H1 (cell line): ENCODE data around the gene DPYSL4. TPM values are rescaled to one million over a fixed set of nuclear protein-coding genes. Genes with fewer than 3 reads are reported as not detected.

Experiments
- CBX5 ChIP-seq: fragments of 300-800, 300-1000 bp; sonication (generic); IDR thresholded peaks from 2 replicates; pipeline ENCODE4 v1.7.1; 2016; ENCODE audit warnings: antibody characterized with exemption, low read length, low read depth
- CEBPB ChIP-seq: IDR thresholded peaks from 2 replicates; pipeline ENCODE4 v1.6.1; 2012; ENCODE audit warnings: low read depth, low read length
- JUND ChIP-seq: IDR thresholded peaks from 2 replicates; pipeline ENCODE4 v1.6.1; 2011; ENCODE audit warnings: mild to moderate bottlenecking, improper control_type of control experiment, low read length
- NRF1 ChIP-seq: IDR thresholded peaks from 2 replicates; pipeline ENCODE4 v1.6.1; 2011; ENCODE audit warnings: mild to moderate bottlenecking, low read depth, low read length, improper control_type of control experiment
- SP1 ChIP-seq: IDR thresholded peaks from 2 replicates; pipeline ENCODE4 v1.6.1; 2011; ENCODE audit warnings: low read depth, low read length
- polyA plus RNA-seq, 7 experiments: library from polyadenylated mRNA; depleted of rRNA in 3 of 7; stranded (reverse) in 5 of 7; unstranded in 2 of 7; fragments of >200 nt in 5 of 7; fragments of 200-250 nt in 2 of 7; gene quantifications; 1 replicate in 5 of 7; 2 replicates in 1 of 7; 4 replicates in 1 of 7; pipeline versions ENCODE4 v1.2.1 to v1.2.3, GENCODE V29; 2011 to 2013; ENCODE audit warnings: missing spikeins in 2 of 7, mixed read lengths in 2 of 7
- total RNA-seq: library from RNA; stranded (reverse); fragmentation: NEBNext Ultra II Directional; extraction: Animal tissue kit (Norgen Biotek cat#: 25700); gene quantifications from 2 replicates; pipeline ENCODE4 v1.2.1, GENCODE V29; 2021
- TF ChIP-seq, protein P1 (sequence below): fragments of 300-600 bp; sonication (generic); IDR thresholded peaks from 2 replicates; pipeline ENCODE4 v1.7.1; 2012; ENCODE audit warnings: low read length, moderate library complexity, mild to moderate bottlenecking, inconsistent platforms; ENCODE audit not compliant: insufficient replicate concordance
- TF ChIP-seq, protein P2 (sequence below): IDR thresholded peaks from 2 replicates; pipeline ENCODE4 v1.6.1; 2012; ENCODE audit warnings: inconsistent platforms

The DPYSL4 gene
- total and polyA plus RNA-seq, 2 of the 8 experiments (the other 6 are each of a cell fraction or from before 2014, with no cell fraction given): 12.9 to 15.2 TPM

DNA sequence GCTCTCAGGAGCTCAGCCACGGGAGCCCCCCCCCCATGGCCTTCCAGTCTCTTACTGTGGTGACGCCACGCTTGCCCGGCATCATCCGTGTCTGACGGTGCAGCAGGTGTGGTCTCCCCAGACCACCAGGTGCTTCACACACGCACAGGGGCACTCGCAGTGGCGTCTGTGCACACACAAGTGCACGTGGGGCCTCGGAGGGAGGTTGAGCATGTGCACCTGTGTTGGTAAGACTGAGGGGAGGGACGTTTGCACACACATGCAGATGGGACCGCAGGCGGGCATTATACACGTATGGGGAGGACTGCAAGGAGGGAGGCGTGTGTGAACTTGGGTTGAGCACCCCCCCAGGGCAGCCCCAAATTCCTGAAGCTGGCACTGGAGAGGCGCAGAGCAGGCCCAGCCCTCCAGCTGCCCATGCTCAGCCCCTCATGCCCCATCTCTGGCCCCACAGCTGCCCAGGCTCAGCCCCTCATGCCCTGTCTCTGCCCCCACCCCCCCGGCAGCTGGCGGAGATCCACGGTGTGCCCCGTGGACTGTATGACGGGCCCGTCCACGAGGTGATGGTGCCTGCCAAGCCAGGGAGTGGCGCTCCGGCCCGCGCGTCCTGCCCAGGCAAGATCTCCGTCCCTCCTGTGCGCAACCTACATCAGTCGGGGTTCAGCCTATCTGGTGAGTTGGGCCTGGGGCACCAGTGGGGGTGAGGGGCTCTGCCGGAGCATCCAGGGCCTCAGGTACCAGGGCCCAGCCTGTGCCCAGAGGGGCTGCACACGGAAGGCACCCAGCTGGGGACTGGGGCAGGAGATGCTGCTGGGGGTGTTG lies 16.7 kb downstream of the DPYSL4 start (continued):
- TF ChIP-seq, protein P1, sequence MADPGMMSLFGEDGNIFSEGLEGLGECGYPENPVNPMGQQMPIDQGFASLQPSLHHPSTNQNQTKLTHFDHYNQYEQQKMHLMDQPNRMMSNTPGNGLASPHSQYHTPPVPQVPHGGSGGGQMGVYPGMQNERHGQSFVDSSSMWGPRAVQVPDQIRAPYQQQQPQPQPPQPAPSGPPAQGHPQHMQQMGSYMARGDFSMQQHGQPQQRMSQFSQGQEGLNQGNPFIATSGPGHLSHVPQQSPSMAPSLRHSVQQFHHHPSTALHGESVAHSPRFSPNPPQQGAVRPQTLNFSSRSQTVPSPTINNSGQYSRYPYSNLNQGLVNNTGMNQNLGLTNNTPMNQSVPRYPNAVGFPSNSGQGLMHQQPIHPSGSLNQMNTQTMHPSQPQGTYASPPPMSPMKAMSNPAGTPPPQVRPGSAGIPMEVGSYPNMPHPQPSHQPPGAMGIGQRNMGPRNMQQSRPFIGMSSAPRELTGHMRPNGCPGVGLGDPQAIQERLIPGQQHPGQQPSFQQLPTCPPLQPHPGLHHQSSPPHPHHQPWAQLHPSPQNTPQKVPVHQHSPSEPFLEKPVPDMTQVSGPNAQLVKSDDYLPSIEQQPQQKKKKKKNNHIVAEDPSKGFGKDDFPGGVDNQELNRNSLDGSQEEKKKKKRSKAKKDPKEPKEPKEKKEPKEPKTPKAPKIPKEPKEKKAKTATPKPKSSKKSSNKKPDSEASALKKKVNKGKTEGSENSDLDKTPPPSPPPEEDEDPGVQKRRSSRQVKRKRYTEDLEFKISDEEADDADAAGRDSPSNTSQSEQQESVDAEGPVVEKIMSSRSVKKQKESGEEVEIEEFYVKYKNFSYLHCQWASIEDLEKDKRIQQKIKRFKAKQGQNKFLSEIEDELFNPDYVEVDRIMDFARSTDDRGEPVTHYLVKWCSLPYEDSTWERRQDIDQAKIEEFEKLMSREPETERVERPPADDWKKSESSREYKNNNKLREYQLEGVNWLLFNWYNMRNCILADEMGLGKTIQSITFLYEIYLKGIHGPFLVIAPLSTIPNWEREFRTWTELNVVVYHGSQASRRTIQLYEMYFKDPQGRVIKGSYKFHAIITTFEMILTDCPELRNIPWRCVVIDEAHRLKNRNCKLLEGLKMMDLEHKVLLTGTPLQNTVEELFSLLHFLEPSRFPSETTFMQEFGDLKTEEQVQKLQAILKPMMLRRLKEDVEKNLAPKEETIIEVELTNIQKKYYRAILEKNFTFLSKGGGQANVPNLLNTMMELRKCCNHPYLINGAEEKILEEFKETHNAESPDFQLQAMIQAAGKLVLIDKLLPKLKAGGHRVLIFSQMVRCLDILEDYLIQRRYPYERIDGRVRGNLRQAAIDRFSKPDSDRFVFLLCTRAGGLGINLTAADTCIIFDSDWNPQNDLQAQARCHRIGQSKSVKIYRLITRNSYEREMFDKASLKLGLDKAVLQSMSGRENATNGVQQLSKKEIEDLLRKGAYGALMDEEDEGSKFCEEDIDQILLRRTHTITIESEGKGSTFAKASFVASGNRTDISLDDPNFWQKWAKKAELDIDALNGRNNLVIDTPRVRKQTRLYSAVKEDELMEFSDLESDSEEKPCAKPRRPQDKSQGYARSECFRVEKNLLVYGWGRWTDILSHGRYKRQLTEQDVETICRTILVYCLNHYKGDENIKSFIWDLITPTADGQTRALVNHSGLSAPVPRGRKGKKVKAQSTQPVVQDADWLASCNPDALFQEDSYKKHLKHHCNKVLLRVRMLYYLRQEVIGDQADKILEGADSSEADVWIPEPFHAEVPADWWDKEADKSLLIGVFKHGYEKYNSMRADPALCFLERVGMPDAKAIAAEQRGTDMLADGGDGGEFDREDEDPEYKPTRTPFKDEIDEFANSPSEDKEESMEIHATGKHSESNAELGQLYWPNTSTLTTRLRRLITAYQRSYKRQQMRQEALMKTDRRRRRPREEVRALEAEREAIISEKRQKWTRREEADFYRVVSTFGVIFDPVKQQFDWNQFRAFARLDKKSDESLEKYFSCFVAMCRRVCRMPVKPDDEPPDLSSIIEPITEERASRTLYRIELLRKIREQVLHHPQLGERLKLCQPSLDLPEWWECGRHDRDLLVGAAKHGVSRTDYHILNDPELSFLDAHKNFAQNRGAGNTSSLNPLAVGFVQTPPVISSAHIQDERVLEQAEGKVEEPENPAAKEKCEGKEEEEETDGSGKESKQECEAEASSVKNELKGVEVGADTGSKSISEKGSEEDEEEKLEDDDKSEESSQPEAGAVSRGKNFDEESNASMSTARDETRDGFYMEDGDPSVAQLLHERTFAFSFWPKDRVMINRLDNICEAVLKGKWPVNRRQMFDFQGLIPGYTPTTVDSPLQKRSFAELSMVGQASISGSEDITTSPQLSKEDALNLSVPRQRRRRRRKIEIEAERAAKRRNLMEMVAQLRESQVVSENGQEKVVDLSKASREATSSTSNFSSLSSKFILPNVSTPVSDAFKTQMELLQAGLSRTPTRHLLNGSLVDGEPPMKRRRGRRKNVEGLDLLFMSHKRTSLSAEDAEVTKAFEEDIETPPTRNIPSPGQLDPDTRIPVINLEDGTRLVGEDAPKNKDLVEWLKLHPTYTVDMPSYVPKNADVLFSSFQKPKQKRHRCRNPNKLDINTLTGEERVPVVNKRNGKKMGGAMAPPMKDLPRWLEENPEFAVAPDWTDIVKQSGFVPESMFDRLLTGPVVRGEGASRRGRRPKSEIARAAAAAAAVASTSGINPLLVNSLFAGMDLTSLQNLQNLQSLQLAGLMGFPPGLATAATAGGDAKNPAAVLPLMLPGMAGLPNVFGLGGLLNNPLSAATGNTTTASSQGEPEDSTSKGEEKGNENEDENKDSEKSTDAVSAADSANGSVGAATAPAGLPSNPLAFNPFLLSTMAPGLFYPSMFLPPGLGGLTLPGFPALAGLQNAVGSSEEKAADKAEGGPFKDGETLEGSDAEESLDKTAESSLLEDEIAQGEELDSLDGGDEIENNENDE: no peak
- TF ChIP-seq SP1: no peak
- TF ChIP-seq CEBPB: no peak
- no peak for TF ChIP-seq JUND
- TF ChIP-seq, protein P2, sequence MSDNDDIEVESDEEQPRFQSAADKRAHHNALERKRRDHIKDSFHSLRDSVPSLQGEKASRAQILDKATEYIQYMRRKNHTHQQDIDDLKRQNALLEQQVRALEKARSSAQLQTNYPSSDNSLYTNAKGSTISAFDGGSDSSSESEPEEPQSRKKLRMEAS: no peak
- TF ChIP-seq CBX5: no peak
- TF ChIP-seq NRF1: no peak
